Measurements from ENCODE around the gene CDC42EP3. TPM values are rescaled to one million over a fixed set of nuclear protein-coding genes. Genes with fewer than 3 reads are reported as not detected.

CDC42EP3 gene
- total RNA-seq, 1 donor, result 79.9 TPM

DNA sequence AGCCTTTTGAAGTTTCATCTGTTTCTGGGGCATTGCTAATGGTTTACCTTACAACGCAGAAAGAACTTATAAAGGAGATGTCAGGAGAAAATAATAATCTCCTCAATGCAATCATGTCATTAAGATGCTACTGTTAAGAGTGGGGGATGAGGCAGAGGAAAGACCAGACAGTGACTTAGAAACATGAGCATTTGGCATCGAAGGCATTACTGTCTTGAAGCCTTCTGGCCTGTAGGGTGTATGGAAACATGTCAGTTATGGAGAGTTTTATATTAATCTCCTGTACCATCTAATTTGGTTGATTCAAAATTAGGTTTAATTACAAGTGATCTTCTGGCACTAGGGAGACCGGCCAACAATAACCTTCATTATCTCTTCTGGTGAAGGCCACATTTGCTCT is 32.5 kb downstream of the CDC42EP3 start:
- Histone ChIP-seq H3K27me3 (ENCODE audit: insufficient read depth, low read length) (no peaks in the 10 kb centered on the region), H3K4me1 (ENCODE audit: insufficient read depth, low read length) (peaks cover 62% of the 10 kb centered on the region), H3K9me3 (ENCODE audit: low read depth, low read length) (no peaks in the 10 kb centered on the region), H3K4me3 (ENCODE audit: low read length) (no peak overlapping the region)

DNA sequence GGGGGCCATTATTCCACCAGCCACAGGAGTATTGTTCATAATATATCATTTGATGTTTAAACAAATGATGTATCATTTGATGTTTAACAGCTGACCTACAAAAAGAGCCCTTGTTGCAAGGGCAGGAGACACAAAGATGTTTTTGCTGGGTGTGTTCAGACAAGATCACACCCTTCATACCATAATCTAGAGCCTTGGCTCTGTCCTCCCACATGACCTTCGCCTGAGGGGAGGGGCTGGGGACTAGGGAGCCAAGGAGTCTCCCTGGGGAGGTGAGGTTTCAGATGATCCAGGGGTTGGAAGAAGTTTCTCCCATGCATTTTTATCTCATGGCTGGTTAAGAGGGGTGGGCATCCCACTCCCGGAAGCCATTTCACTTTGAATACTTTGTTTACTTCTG is 33.5 kb downstream of the CDC42EP3 start:
- H3K27me3 ChIP-seq (ENCODE audit: insufficient read depth, low read length), result no peaks in the 10 kb centered on the region
- H3K4me1 ChIP-seq (ENCODE audit: insufficient read depth, low read length), result peaks cover 61% of the 10 kb centered on the region
- H3K4me3 ChIP-seq (ENCODE audit: low read length), result no peak overlapping the region
- H3K9me3 ChIP-seq (ENCODE audit: low read depth, low read length), result no peaks in the 10 kb centered on the region

- Histone ChIP-seq H3K9me3 (ENCODE audit: low read depth, low read length) (no peaks in the 10 kb centered on the region), H3K4me1 (ENCODE audit: insufficient read depth, low read length) (peaks cover 57% of the 10 kb centered on the region), H3K27me3 (ENCODE audit: insufficient read depth, low read length) (no peaks in the 10 kb centered on the region), H3K4me3 (ENCODE audit: low read length) (no peak overlapping the region)
Observed at GRCh38 chr2:37637190-37637860, 34.1 kb downstream of the CDC42EP3 start.

DNA sequence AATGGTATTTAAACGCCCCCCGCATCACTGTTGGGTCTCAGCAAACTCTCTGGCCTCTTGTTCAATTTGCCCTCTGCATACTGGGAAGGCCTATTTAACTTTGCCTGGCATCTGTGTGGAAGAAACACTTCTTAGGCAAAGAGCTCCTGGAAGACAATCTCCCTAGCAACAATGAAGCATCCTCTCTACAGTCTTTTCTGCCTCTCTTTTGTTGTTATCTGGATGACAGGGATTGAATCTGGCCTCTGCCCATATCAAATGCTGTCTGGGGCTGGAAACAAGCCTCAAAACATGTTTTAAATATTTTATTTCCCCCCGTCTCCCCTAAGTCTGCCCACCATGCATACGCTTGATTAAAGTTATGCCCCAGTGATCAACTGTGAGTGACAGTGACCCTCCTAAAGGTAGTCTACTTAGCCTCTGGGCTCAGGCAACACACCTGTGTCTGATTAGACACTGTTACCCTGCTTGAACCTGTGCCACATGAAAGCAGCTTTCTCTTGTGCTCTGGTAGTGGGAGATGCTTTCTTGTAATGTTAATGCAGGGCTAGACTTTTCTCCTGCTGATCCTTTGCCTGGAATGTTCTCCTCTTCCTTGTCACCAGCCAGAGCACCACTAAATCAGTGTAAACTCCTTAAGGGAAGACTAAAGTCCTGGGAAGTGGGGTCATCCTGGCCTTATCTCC is 34.9 kb downstream of the CDC42EP3 start:
- peaks cover 57% of the 10 kb centered on the region for H3K4me1 ChIP-seq (ENCODE audit: insufficient read depth, low read length)

DNA sequence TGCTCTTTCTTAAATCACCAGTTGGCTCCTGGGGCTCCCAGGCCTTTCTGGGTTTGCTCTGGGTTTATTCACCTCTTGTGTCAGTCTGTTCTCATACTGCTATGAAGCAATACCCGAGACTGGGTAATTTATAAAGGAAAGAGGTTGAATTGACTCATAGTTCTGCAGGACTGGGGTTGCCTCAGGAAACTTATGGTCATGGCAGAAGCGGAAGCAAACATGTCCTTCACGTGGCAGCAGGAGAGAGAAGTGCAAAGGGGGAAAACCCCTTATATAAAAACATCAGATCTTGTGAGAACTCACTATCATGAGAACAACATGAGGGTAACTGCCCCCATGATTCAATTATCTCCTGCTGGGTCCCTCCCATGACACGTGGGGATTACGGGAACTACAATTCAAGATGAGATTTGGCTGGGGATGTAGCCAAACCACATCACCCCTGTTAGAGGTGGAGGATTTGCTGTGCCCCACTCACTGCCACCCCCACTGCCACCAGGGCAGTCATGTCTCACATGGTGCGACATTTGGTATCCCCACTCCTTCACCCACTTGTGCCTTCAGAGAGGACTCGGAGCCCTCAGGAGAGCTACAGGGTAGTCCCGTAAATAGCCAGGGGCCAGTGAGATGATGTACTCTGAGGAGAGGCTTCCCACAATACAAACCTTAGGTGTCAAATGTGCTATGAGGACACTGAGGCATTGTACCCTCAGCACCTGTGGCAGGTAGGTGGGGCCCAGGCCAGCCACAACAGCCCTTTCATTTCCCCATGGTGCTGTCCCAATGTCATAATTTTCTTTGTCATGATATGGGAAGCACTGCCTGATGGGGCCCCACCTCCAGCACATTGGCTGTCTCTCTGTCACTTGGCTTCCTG is 35.7 kb downstream of the CDC42EP3 start:
- Histone ChIP-seq H3K4me3 (ENCODE audit: low read length) (no peak overlapping the region), H3K4me1 (ENCODE audit: insufficient read depth, low read length) (peaks cover 52% of the 10 kb centered on the region), H3K27me3 (ENCODE audit: insufficient read depth, low read length) (no peaks in the 10 kb centered on the region)

More for the DNA sequence above, 34.9 kb downstream of the CDC42EP3 start:
- H3K4me3 ChIP-seq (ENCODE audit: low read length), result no peak overlapping the region
- no peaks in the 10 kb centered on the region for H3K9me3 ChIP-seq (ENCODE audit: low read depth, low read length)
- no peaks in the 10 kb centered on the region for H3K27me3 ChIP-seq (ENCODE audit: insufficient read depth, low read length)

GRCh38 chr2:37634914-37635503 is 36.4 kb downstream of the CDC42EP3 start:
- no peaks in the 10 kb centered on the region for H3K27me3 ChIP-seq (ENCODE audit: insufficient read depth, low read length)
- H3K4me3 ChIP-seq (ENCODE audit: low read length), result no peak overlapping the region
- peaks cover 51% of the 10 kb centered on the region for H3K4me1 ChIP-seq (ENCODE audit: insufficient read depth, low read length)
- H3K9me3 ChIP-seq (ENCODE audit: low read depth, low read length), result no peaks in the 10 kb centered on the region

More for the DNA sequence above, 35.7 kb downstream of the CDC42EP3 start:
- H3K9me3 ChIP-seq (ENCODE audit: low read depth, low read length), result no peaks in the 10 kb centered on the region

GRCh38 chr2:37633845-37634244 is 37.6 kb downstream of the CDC42EP3 start:
- Histone ChIP-seq H3K4me1 (ENCODE audit: insufficient read depth, low read length) (peaks cover 51% of the 10 kb centered on the region), H3K9me3 (ENCODE audit: low read depth, low read length) (no peaks in the 10 kb centered on the region), H3K27me3 (ENCODE audit: insufficient read depth, low read length) (no peaks in the 10 kb centered on the region), H3K4me3 (ENCODE audit: low read length) (no peak overlapping the region)

DNA sequence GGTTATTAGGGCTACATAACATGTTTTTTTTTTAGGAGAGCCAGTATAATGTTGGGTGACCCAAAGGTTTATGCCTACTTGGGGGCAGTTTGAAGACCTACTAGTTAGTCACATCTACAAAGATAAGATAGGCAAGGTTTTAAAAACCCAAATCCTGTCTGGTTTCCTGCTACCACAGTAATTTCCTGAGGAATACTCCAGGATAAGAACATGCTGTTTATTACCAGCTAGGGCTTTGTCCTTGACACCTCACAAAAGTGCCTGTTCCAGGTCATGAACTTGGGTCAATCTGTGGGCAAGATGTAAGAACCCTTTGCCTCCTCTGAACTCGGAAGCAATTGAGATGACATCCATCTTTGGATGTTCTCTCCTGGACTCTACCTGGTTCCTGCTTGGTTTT is 38.2 kb downstream of the CDC42EP3 start:
- Histone ChIP-seq H3K4me1 (ENCODE audit: insufficient read depth, low read length) (peaks cover 51% of the 10 kb centered on the region), H3K27me3 (ENCODE audit: insufficient read depth, low read length) (no peaks in the 10 kb centered on the region), H3K9me3 (ENCODE audit: low read depth, low read length) (no peaks in the 10 kb centered on the region), H3K4me3 (ENCODE audit: low read length) (no peak overlapping the region)

- Histone ChIP-seq H3K4me1 (ENCODE audit: insufficient read depth, low read length) (peaks cover 42% of the 10 kb centered on the region), H3K27me3 (ENCODE audit: insufficient read depth, low read length) (no peaks in the 10 kb centered on the region), H3K4me3 (ENCODE audit: low read length) (no peak overlapping the region), H3K9me3 (ENCODE audit: low read depth, low read length) (no peaks in the 10 kb centered on the region)
Observed at GRCh38 chr2:37632310-37632709, 39.1 kb downstream of the CDC42EP3 start.

DNA sequence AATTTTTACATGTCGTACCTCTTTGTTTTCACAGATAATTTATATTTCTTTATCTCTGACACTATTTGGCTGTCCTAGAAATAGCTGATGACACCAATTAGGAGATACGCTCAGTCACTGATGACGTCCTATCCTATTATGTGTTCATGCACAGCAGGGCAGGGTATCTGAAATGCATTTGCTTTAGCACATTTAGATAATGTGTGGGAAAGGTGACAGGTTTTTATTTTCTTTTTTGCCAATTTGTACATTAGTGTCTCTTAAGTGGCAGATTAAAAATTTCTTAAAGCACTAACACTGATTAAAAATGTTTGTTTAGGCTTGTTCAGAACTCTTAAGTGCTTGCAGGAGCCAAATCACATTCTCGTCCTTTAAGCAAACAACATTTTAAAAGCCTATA is 39.7 kb downstream of the CDC42EP3 start:
- H3K27me3 ChIP-seq (ENCODE audit: insufficient read depth, low read length), result no peaks in the 10 kb centered on the region
- peaks cover 40% of the 10 kb centered on the region for H3K4me1 ChIP-seq (ENCODE audit: insufficient read depth, low read length)
- no peaks in the 10 kb centered on the region for H3K9me3 ChIP-seq (ENCODE audit: low read depth, low read length)
- H3K4me3 ChIP-seq (ENCODE audit: low read length), result no peak overlapping the region

DNA sequence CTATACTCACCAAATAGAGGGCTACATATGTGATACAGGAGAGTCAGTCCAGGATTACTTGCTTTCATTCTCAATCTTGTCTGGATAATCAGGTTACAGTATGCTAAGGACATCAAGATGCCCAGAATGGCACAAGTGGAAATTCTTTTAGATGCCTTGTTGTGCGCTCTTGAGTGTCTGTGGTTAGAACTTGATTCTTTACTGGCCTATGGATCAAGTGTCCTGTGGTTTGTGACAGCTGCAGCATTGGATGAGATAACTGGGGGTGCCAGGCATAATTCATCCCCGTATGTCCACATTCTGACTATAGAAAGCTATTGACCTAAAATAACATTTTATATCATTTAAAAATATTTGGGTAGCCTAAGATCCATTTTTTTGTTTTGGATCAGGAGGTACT is 40.1 kb downstream of the CDC42EP3 start:
- no peak overlapping the region for H3K4me3 ChIP-seq (ENCODE audit: low read length)
- H3K4me1 ChIP-seq (ENCODE audit: insufficient read depth, low read length), result peaks cover 40% of the 10 kb centered on the region
- H3K27me3 ChIP-seq (ENCODE audit: insufficient read depth, low read length), result no peaks in the 10 kb centered on the region
- no peaks in the 10 kb centered on the region for H3K9me3 ChIP-seq (ENCODE audit: low read depth, low read length)

GRCh38 chr2:37630776-37631175 is 40.7 kb downstream of the CDC42EP3 start:
- Histone ChIP-seq H3K4me3 (ENCODE audit: low read length) (no peak overlapping the region), H3K9me3 (ENCODE audit: low read depth, low read length) (no peaks in the 10 kb centered on the region), H3K27me3 (ENCODE audit: insufficient read depth, low read length) (no peaks in the 10 kb centered on the region), H3K4me1 (ENCODE audit: insufficient read depth, low read length) (peaks cover 40% of the 10 kb centered on the region)

- Histone ChIP-seq H3K4me3 (ENCODE audit: low read length) (no peak overlapping the region), H3K27me3 (ENCODE audit: insufficient read depth, low read length) (no peaks in the 10 kb centered on the region), H3K9me3 (ENCODE audit: low read depth, low read length) (no peaks in the 10 kb centered on the region), H3K4me1 (ENCODE audit: insufficient read depth, low read length) (peaks cover 40% of the 10 kb centered on the region)
Observed at GRCh38 chr2:37630301-37630700, 41.1 kb downstream of the CDC42EP3 start.

GRCh38 chr2:37629529-37629928 is 41.9 kb downstream of the CDC42EP3 start:
- no peaks in the 10 kb centered on the region for H3K27me3 ChIP-seq (ENCODE audit: insufficient read depth, low read length)
- H3K4me3 ChIP-seq (ENCODE audit: low read length), result no peak overlapping the region
- peaks cover 39% of the 10 kb centered on the region for H3K4me1 ChIP-seq (ENCODE audit: insufficient read depth, low read length)
- H3K9me3 ChIP-seq (ENCODE audit: low read depth, low read length), result no peaks in the 10 kb centered on the region

- Histone ChIP-seq H3K27me3 (ENCODE audit: insufficient read depth, low read length) (no peaks in the 10 kb centered on the region), H3K4me1 (ENCODE audit: insufficient read depth, low read length) (peaks cover 43% of the 10 kb centered on the region), H3K4me3 (ENCODE audit: low read length) (no peak overlapping the region), H3K9me3 (ENCODE audit: low read depth, low read length) (no peaks in the 10 kb centered on the region)
Observed at GRCh38 chr2:37627710-37628109, 43.7 kb downstream of the CDC42EP3 start.

Data from mononuclear cell (primary cell).